Measurements from ENCODE around the gene INSR.

INSR gene

DNA sequence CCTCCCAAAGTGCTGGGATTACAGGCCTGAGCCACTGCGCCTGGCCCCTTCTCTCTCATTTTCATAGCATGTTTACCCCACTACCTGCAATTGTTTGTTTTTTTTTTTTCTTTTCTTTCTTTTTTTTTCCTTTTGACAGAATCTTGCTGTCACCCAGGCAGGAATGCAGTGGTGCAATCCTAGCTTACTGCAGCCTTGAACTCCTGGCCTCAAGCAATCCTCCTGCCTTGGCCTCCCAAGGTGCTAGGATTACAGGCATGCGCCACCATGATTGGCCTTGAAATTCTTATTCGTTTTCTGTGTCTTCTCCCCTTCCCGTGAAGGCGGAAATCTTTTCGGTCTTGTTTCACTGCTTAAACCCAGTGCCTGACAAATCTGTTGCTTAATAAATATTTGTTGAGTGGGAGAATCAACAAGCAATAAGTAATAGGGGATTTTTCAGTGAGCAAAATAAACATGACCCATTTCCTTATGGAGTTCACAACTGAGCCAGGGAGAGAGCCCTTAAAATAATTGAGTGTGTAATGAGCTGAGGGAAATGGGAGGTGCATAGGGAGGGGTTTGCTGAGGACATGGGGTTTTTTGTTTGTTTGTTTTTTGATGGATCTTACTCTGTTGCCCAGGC is 1.8 kb upstream of the INSR start:
- in situ Hi-C loops (cut with MboI; ENCODE audit: low sequenced_read_pairs): no loop called here

DNA sequence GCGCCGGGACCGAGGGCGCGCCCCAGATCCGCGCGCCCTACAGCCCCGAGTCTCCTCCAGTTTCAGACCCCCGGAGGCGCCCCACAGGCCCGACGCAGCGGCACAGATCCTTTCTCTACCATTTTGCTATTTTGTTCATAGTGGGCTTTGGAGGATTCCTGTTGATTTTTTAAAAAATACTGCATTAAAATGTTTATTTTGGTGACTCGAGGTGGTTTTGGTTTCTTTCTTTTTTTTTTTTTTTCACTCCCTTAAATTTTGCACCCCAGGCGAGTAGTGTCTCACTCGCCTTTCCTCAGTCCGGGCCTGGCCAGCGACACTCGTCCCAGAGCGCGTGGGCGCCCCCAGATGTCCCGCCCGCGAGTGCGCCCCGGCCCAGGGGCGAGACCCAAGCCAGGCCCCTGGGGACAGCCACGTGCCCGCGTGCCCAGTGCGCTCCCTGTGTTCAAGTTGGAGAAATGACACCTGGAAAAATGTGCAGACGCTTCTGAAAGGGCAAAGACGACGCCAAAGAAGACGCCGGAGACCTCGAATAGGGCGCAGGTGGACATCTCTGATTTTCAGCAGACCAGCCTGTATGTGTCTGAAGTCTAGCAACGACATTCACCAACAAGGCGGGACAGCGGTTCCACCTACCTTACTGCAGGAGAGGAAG is 471 bp upstream of the INSR start:
- in situ Hi-C loops (cut with MboI; ENCODE audit: low sequenced_read_pairs): no loop called here

DNA sequence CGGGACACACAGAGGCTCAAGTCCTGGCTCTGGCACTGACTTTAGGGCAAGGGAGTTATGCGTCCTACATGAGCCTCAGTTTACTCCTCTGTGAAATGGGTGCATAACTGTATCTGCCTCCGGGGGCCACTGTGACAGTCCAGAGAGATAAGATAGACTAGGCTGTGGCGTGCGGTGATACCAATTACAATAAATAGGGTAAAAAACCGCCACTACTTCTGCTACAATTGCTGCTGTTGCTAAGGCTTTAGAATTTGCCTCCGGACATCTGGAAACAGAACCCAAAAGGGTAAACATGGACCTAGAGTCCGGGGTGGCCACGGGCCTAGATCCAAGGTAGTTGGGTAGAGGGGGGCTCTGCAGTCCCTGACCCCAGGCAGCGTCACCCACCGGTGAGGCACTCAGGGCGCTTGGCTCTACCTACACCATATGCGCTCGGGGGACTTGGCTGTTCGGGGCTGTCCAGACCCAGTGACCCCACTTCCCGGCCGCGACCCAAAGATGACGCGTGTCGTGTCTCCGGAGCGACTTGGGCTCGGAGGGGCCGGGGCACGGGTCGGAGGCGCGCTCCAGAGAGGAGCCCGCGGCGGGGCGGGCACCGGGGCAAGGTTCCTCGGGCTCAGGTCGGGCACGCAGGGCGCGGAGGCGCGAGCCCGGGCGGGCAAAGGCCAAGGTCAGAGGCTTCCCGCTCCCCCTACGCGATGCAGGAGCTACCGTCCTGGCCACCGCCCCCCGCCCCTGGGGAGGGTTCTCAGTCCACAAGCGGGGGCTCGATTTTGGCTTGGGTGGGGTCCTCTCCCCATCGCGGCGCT is 1.1 kb downstream of the INSR start:
- in situ Hi-C loops (cut with MboI; ENCODE audit: low sequenced_read_pairs): no loop called here

DNA sequence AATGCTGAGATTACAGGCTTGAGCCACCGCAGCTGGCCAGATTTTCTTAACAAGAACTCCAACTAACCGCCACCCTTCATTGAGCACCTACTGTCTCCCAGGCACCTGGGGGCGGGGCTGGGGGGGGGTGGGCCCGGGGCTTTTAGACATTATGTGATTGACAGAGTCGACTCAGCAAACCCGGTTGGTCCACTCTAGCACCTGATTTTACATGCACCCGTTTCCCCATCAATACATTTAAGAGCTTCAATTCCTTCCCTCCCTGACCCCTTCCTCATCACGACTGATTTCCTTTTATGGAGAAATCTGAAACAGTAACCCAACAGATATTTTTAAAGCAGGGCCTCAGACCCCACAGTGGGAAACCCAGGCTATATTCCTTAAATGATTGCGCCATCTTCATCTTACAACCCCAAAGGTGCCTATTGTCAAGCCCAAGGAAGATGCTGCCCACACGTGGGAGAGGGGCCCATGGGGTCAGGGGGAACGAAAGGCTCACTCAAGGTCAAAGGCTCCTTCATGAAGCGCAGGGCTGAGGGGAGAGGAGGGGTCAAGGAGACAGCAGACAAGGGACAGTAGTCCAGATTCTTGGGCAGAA is 1.8 kb downstream of the INSR start:
- in situ Hi-C loops (cut with MboI; ENCODE audit: low sequenced_read_pairs): no loop called here

DNA sequence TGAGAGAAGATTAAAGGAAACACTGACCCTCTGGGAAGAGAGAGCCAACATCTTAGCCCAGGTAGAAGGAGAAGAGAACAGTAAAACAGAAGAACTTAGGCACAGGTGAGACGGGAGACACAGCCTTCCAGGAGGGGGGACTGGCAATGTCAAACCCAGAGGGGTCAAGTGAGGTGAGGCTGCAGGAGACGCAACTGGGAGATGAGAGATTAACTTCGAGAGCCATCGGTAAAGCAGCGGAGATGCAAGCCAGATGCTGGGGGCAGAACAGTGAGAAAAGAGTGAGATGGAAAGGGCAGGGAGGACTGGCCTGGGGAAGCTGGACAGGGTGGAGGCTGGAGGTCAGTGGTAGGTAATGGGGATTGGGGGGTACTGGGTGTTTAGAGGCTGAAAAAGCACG is 5.2 kb downstream of the INSR start:
- in situ Hi-C loops (cut with MboI; ENCODE audit: low sequenced_read_pairs): no loop called here

DNA sequence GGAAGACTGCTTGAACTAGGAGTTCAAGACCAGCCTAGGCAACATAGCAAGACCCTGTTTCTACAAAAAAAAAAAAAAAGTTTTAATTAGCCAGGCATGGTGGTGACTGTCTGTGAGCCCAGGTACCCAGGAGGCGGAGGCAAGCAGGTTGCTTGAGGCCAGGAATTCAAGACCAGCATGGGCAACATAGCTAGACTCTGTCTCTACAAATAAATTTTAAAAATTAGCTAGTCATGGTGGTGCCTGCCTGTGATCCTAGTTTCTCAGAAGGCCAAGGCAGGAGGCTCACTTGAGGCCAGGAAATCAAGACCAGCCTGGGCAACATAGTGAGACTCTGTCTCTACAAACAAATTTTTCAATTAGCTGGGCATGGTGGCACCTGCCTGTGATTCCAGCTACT is 6.1 kb downstream of the INSR start:
- in situ Hi-C loops (cut with MboI; ENCODE audit: low sequenced_read_pairs): no loop called here

DNA sequence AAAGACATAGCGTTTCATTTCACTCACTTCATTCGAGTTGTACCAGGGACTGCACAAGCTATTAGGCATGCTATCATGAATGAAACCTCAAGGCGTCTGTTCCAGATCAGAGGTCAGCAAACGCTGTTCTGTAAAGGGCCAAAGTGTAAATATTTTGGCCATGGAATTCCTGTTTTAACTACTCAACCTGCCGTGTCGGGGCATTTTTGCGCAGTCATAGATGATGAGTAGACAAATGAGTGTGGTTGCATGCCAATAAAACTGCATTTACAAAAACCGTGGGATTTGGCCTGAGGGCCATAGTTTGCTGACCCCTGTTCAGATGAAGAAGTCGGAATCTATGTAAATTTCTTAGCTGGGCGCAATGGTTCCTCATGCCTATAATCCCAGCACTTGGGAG is 6.5 kb downstream of the INSR start:
- in situ Hi-C loops (cut with MboI; ENCODE audit: low sequenced_read_pairs): no loop called here

DNA sequence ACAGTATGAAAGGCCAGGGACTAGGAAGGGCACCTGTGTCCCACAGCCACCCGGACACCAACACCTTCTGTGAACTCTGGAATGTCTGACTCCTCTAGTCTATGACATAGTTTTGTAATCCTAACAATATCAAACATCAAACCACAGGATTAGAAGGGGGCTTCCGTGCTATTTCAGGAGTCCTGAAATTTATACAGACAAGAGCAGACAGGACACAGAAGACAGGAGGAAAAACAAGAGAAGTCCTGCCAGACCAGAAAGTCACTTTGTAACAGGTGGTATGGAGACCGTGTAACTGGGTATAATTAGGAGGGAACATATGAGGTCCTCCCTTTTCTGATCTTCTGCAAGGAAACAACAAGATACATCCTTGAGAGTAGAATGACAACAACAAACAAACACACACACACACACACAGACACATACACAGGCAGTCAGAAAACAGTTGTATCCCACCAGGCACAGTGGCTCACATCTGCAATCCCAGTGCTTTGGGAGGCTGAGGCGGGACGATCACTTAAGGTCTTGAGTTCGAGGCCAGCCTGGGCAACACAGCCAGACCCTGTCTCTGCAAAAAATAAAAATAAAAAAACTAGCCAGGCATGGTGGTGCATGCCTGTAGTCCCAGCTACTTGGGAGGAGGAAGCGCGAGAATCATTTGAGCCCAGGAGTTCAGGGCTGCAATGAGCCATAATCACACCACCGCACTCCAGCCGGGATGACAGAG is 13.1 kb downstream of the INSR start:
- in situ Hi-C loops (cut with MboI; ENCODE audit: low sequenced_read_pairs): no loop called here

DNA sequence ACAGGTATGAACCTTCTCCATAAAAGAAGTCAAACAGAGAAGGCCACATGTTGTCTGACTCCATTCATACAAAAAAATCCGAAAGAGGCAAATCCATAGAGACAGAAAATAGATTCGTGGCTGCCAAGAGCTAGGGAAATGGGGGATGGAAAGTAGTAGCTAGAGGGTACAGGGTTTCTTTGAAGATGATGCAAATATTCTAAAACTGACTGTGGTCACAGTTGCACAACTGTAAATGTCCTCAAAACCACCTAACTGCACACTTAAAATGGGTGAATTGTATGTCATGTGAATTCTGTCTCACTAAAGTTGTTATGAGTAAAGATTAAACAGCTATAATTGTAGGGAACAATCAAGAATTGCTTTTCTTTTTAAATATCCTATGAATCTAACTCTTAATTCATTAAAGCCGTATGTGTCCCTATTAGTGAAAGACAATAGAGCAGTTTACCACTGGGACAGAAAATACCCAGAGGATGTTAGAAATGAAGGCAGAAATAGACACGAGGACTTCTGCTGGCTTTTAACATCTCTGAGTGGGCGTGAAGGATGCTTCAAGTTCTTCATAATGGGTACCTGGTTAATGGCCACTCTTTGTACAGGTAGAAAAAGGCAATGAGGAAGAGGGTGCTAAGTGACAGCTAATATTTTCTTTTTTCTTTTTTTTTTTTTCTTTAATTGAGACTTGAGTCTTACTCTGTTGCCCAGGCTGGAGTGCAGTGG is 21.2 kb downstream of the INSR start:
- in situ Hi-C loops (cut with MboI; ENCODE audit: low sequenced_read_pairs): no loop called here

DNA sequence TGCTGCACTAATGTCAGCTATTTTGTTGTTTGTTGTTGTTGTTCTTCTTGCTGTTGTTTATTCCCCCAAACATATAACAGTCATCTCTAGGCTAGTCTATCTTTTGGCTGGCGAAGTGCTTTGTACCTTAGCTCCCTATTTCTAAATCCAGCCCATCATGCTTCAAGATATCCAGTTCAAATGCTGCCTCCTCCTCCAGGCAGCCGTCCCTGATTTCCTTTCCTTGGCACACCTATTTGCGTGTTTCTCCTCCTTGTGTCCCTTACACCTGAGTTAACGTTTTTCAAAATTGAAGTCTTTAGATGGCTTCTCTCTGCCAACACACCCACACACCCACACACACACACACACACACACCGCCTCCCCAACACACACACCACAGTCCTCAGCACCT is 25.5 kb downstream of the INSR start:
- in situ Hi-C loops (cut with MboI; ENCODE audit: low sequenced_read_pairs): no loop called here

DNA sequence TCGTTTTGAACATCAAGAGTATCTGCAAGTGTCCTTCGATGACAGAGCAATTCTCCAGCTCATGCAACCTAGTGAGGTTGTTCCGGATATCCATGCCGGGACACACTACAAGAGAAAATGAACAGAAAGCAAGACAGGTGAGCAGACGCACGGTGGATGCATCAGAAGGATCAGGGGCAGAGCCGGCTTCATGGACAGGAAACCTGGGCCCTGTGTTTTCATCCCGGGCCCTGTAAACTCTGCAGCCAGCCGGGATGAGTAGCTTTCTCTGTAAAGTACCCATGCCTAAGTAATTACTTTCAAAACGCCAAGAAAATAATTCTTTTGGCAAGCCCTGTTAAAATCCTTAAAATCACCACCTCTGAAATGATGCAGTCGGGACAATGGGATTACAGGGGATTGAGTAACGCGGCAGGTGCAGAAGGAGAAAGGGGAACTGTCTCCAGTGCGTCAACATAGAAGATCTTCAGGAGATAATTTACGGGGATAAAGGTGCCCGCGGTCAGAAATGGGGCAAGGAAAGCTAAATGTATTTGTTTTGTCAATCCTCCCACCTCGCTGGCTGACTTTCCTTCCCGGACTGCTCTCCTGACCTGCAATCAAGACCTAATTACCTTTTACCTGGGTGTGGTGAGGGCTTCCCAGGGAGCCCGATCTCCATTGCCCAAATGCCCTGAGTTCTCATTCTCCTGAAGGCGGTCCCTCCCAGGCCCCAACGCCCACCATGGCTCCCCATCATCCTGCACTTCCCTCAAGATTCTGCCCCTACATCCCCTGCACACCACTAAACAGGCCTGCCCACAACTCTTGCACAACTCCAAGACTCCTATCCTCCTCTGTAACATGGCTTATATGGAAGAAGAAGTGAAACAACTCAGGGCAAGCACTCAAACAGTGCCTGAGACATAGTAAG is 26.2 kb downstream of the INSR start:
- in situ Hi-C loops (cut with MboI; ENCODE audit: low sequenced_read_pairs): no loop called here

DNA sequence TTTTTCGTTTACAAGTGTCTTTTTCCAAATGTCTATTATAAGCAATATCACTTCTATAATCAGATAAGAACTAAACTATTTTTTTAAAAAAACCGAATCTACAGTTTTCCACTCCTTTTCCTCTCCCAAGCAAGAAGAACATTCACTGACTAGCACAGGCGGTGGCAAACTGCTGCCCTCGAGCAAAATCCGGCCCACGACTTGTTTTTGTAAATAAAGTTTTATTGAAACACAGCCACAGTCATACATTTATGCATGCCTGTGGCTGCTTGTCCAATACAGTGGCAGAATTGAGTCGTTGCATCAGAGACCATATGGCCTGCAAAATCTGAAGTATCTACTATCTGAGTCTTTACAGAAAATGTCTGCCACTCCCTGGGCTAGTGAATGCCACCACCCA is 27.4 kb downstream of the INSR start:
- in situ Hi-C loops (cut with MboI; ENCODE audit: low sequenced_read_pairs): no loop called here

DNA sequence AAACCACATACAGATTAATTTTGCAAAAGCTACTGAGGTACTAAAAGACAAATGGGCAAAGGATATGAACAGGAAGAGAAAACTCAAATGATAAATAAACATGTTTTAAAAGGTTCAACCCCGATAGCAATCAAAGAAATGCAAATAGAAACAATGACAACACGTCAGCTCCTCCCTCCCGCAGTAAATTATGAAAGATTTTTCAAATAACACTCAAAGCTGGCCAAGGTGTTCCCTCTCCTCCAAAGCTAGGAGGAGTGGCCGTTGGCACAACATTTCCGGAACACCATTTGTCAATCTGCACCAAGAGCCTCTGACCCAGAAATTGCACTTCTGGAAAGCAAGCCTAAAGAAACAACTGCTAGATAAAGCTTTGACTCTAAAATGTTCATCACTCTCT is 28.3 kb downstream of the INSR start:
- in situ Hi-C loops (cut with MboI; ENCODE audit: low sequenced_read_pairs): no loop called here

DNA sequence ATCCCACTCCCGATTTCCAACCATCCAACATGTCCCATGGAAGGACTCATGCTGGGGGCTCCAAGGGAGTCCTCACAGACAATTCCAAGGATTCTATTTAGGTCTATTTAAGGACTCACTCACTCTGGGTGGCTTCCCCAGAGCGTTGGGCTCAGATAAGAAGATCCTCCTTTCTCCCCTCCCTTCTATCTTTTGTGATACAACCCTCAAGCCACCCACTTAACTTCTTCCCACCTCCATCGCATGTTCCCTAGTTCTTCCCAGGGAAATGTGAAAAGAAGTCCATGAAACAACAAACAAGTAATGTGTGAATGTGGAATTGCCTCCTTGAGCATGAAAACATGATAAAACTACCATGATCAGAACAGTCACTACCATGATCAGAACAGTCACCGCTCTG is 29.4 kb downstream of the INSR start:
- in situ Hi-C loops (cut with MboI; ENCODE audit: low sequenced_read_pairs): no loop called here

DNA sequence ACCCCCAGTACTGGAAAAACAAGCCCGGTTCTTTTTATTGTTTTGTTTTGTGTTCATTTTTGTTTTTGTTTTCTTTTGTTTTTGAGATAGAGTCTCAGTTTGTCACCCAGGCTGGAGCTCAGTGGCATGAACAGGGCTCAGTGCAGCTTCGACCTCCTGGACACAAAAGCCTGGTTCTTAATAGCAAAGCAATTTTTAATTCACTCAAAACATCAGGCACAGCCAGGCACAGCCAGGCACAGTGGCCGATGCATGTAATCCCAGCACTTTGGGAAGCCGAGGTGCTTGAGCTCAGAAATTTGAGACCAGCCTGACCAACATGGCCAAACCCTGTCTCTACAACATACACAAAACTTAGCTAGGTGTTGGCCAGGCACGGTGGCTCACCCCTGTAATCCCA is 30.7 kb downstream of the INSR start:
- in situ Hi-C loops (cut with MboI; ENCODE audit: low sequenced_read_pairs): no loop called here

DNA sequence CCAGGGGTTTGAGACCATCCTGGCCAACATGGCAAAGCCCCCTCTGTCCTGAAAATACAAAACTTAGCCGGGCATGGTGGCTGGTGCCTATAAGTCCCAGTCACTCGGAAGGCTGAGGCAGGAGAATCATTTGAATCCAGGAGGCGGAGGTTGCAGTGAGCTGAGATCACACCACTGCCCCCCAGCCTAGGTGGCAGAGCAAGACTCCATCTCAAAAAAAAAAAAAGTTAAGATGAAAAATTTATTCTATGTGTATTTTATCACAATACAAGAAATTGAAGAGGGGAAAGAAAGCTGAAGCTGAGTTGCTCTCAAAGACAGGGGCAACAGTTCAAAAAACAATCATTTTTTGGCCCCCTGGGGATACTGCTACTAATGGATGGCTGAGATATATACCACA is 31.1 kb downstream of the INSR start:
- in situ Hi-C loops (cut with MboI; ENCODE audit: low sequenced_read_pairs): no loop called here

DNA sequence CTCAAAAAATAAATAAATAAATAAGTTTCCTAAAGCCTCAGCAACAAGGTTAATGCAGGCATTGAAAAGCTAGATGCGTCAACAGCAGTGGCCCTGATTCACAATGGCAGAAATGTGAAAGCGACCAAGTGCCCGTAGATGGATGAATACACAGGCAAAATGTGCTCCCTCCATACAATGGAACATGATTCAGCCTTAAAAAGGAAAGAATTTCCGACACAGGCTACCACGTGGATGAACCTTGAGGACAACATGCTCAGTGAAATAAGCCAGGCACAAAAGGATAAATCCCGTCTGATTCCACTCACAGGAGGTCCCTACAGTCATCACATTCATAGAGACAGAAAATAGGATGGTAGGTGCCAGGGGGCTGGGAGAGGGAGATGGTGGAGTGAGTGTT is 31.7 kb downstream of the INSR start:
- in situ Hi-C loops (cut with MboI; ENCODE audit: low sequenced_read_pairs): no loop called here

DNA sequence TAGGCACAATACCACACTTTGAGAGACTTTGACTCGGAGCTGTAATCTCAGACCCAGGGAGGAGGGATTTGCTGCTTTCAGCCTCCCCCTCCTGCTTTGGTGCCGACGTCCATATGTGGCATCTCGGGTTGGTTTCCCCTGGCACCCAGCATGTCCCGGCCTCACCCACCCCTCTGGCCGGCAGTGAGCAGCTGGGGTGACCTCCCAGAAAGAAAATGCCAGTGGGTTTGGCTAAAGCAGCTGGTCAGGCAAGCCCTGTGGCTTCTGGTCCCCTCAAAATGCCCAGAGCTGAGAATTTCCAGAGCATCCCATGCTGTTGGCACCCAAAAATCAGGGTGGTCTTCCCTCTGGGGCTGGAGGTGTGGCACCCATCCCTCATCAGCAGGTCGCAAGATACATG is 34.1 kb downstream of the INSR start:
- in situ Hi-C loops (cut with MboI; ENCODE audit: low sequenced_read_pairs): no loop called here

DNA sequence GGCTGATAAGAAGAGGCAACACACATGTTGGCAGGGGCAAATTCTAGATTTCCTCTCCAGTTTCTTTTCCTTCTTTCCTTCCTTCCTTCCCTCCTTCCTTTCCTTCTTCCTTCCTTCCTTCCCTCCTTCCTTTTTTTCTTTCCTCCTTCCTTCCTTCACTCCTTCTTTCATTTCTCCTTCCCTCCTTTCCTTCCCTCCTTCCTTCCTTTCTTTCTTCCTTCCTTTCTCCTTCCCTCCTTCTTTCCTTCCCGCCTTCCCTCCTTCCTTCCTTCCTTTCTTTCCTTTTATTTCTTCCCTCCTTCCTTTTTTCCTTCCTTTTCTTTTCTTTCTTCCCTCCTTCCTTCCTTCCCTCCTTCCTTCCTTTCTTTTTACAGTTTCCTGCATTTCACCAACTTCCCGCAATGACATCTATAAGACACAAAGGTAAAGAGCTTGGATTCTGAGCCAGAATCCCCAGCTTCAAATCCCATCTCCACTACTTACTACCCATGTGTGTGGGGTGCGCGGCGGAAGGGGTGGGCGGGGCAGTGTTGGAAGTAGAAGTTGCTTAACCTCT is 35.3 kb downstream of the INSR start:
- in situ Hi-C loops (cut with MboI; ENCODE audit: low sequenced_read_pairs): no loop called here
